ES-I3 (cell line): Measurements from ENCODE around the gene FYTTD1.
"Not testable (repeated sequence)": the region's sequence is repeated elsewhere in the genome, so short reads cannot be mapped to it uniquely, and the experiment has no call there.

ENCODE experiments used
- H3K36me3 ChIP-seq: 2 replicates; pipeline ENCODE4 v1.6.1; 2013; ENCODE audit warnings: mild to moderate bottlenecking, low read length, control low read depth, moderate library complexity; ENCODE audit not compliant: insufficient read depth
- H3K4me1 ChIP-seq: 2 replicates; pipeline ENCODE4 v1.6.1; 2013; ENCODE audit warnings: mild to moderate bottlenecking, control low read depth, low read length; ENCODE audit not compliant: insufficient read depth
- H3K9ac ChIP-seq: 2 replicates; pipeline ENCODE4 v1.6.1; 2013; ENCODE audit warnings: low read depth, mild to moderate bottlenecking, low read length, moderate library complexity
- H3K9me3 ChIP-seq: 2 replicates; pipeline ENCODE4 v1.6.1; 2013; ENCODE audit warnings: mild to moderate bottlenecking, low read length, moderate library complexity; ENCODE audit not compliant: control insufficient read depth, insufficient read depth

The FYTTD1 gene, protein sequence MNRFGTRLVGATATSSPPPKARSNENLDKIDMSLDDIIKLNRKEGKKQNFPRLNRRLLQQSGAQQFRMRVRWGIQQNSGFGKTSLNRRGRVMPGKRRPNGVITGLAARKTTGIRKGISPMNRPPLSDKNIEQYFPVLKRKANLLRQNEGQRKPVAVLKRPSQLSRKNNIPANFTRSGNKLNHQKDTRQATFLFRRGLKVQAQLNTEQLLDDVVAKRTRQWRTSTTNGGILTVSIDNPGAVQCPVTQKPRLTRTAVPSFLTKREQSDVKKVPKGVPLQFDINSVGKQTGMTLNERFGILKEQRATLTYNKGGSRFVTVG

DNA sequence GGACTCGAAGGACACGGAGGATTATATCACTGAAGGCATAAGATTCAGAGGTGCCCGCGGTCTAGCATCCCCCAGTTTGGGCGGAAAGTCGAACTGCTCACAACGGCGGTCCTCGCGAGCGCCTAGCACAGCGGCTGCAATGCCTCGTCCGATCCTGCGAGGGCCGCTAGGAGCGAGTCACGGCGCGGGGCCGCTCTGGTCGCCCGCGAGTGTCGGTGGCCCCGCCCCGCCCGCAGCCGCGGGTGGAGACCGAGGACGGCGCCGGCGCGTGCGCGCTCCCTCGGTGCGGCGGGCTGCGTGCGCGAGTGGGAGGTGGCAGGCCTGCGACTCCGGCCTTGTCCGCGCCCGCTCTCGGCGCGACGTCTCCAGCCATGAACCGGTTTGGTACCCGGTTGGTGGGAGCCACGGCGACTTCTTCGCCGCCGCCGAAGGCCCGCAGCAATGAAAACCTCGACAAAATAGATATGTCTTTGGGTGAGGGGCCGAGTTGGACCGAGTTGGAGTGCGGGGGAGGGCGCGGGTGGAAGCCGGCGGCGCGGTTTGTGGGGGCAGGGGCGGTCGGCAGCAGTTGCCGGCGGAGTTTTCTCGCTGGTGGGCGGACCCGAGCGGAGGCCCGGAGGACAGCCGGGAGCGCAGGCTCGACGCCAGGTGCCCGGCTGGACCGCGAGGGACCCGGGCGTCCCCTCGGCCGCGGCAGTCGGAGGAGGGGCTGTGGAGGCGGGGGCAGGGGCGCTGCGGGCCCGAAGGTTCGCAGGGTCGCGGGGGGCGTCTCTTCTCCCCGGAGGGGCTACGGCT lies at the start of gene FYTTD1:
Gene FYTTD1 (plus strand): TSS at position 283 of the 795 bp plus-strand sequence. CDS start 89 bp downstream, at position 372.
- H3K9me3 ChIP-seq = no peaks in the 10 kb centered on the region
- H3K36me3 ChIP-seq = no peaks in the 10 kb centered on the region
- no peaks in the 10 kb centered on the region for H3K4me1 ChIP-seq
- peak within 1 kb of the TSS; percentile 63 for H3K9ac ChIP-seq

- Histone ChIP-seq H3K36me3 (peaks cover 12% of the 10 kb centered on the region), H3K9me3 (no peaks in the 10 kb centered on the region; the same call in 1 of the 2 replicates), H3K9ac (no peak overlapping the region), H3K4me1 (no peaks in the 10 kb centered on the region)
Measured at GRCh38 chr3:197700095-197700494, 49.6 kb upstream of the FYTTD1 start.

GRCh38 chr3:197701841-197702240 lies 47.8 kb upstream of the FYTTD1 start:
- Histone ChIP-seq H3K9me3 (no peaks in the 10 kb centered on the region; the same call in 1 of the 2 replicates), H3K9ac (no peak overlapping the region), H3K4me1 (no peaks in the 10 kb centered on the region), H3K36me3 (peaks cover 8% of the 10 kb centered on the region)

- H3K36me3 ChIP-seq = peaks cover 4% of the 10 kb centered on the region
- no peaks in the 10 kb centered on the region for H3K9me3 ChIP-seq
- no peak overlapping the region for H3K9ac ChIP-seq
- 0 out of 2 replicates have a peak, but pooled peaks cover under 1% of the 10 kb centered on the region for H3K4me1 ChIP-seq
Measured at GRCh38 chr3:197706658-197707057, 43.0 kb upstream of the FYTTD1 start.

DNA sequence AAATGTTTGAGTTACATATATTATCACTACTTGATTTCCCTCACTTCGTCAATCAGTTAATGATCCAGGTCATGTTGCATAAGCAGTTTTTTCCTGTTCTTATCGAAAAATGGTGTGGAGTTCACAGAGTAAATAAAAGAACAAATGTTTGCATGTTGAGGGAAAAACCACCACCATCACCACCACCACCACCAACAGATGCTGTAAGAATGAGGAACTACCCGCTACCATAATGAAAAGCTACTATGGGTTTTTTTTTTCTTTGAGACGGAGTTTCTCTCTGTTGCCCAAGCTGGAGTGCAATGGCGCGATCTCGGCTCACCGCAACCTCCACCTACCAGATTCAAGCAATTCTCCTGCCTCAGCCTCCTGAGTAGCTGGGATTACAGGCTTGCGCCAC lies 40.5 kb upstream of the FYTTD1 start:
- Histone ChIP-seq H3K4me1 (peaks cover 10% of the 10 kb centered on the region; the same call in 1 of the 2 replicates), H3K36me3 (no peaks in the 10 kb centered on the region), H3K9ac (no peak overlapping the region), H3K9me3 (no peaks in the 10 kb centered on the region)

GRCh38 chr3:197710965-197711364 lies 38.7 kb upstream of the FYTTD1 start:
- H3K4me1 ChIP-seq, H3K36me3 ChIP-seq, H3K9ac ChIP-seq, H3K9me3 ChIP-seq: not testable (repeated sequence)

GRCh38 chr3:197711973-197712707 lies 37.5 kb upstream of the FYTTD1 start:
- no peaks in the 10 kb centered on the region; the same call in 1 of the 2 replicates for H3K36me3 ChIP-seq
- peak overlapping the region; percentile 44 for H3K9ac ChIP-seq
- H3K4me1 ChIP-seq = peaks cover 10% of the 10 kb centered on the region; the same call in 1 of the 2 replicates
- no peaks in the 10 kb centered on the region for H3K9me3 ChIP-seq

DNA sequence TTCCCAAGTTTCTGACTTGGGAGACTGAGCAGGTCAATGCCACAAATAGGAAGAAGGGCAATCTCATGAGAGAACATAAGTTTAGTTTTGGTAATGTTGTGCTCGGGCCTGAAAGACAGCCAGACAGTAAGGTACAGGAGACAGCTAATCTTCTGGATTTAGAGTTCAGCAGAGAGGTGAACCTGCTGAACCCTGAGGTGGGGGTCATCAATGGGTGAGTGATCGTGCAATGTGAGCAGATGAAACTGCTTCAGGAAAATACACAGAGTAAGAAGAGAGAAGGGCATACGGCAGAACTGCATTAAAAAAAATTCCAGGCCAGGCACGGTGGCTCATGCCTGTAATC lies 36.2 kb upstream of the FYTTD1 start:
- Histone ChIP-seq H3K9me3 (no peaks in the 10 kb centered on the region), H3K4me1 (peaks cover 10% of the 10 kb centered on the region; the same call in 1 of the 2 replicates), H3K9ac (no peak overlapping the region), H3K36me3 (no peaks in the 10 kb centered on the region; the same call in 1 of the 2 replicates)

DNA sequence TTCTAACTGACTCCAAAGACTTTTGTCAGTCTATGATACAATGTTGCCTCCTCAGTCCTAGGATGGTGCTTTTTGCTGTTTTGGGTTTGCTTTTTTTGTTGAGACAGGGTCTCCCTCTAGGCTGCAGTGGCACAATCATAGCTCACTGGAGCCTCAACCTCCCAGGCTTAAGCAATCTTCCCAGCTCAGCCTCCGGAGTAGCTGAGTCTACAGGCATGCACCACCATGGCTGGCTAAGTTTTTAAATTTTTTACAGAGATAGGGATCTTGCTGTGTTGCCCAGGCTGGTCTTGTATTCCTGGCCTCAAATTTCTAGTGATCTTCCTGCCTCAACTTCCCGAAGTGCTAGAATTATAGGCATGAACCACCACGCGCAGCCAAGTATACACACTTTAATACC lies 35.4 kb upstream of the FYTTD1 start:
- Histone ChIP-seq H3K9me3 (no peaks in the 10 kb centered on the region), H3K4me1 (peaks cover 10% of the 10 kb centered on the region; the same call in 1 of the 2 replicates), H3K36me3 (no peaks in the 10 kb centered on the region; the same call in 1 of the 2 replicates), H3K9ac (no peak overlapping the region)

GRCh38 chr3:197718891-197719290 lies 30.8 kb upstream of the FYTTD1 start:
- H3K9me3 ChIP-seq = 0 out of 2 replicates have a peak, but pooled peaks cover 3% of the 10 kb centered on the region
- no peaks in the 10 kb centered on the region; the same call in 1 of the 2 replicates for H3K36me3 ChIP-seq
- H3K4me1 ChIP-seq = no peaks in the 10 kb centered on the region
- H3K9ac ChIP-seq = no peak overlapping the region

DNA sequence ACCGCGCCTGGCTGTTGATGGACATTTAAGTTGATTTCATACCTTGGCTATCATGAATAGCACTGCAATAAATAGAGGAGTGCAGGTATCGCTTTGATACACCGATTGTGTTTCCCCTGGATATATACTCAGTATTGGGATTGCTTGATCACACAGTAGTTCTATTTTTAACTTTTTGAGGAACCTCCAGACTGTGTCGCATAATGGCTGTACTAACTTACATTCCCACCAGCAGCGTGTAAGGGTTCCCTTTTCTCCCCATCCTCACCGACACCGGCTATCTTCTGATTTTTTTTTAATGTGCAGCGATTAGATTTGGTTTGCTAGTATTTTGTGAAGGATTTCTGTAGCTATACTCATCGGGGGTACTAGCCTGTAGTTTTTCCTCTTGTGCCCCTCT lies 29.0 kb upstream of the FYTTD1 start:
- H3K9me3 ChIP-seq = 0 out of 2 replicates have a peak, but pooled peaks cover 3% of the 10 kb centered on the region
- no peaks in the 10 kb centered on the region; the same call in 1 of the 2 replicates for H3K36me3 ChIP-seq
- H3K9ac ChIP-seq = no peak overlapping the region
- H3K4me1 ChIP-seq = no peaks in the 10 kb centered on the region

DNA sequence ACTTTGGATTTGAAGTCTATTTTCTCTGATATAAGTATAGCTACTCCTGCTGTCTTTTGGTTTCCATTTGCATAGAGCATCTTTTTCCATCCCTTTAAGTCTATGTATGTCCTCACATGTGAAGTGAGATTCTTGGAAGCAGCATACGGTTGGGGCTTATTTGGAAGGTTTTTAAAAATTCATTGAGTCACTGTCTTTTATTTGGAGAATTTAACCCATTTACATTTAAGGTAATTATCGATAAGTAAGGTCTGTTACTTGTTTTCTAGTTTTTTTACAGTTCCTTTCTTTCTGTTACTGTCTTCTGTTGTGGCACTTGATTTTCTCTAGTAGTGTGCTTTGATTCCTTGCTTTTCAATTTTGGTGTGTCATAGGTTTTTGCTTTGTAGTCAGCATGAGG lies 26.9 kb upstream of the FYTTD1 start:
- 0 out of 2 replicates have a peak, but pooled peaks cover 3% of the 10 kb centered on the region for H3K9me3 ChIP-seq
- H3K9ac ChIP-seq = no peak overlapping the region
- H3K4me1 ChIP-seq = no peaks in the 10 kb centered on the region
- H3K36me3 ChIP-seq = no peaks in the 10 kb centered on the region

DNA sequence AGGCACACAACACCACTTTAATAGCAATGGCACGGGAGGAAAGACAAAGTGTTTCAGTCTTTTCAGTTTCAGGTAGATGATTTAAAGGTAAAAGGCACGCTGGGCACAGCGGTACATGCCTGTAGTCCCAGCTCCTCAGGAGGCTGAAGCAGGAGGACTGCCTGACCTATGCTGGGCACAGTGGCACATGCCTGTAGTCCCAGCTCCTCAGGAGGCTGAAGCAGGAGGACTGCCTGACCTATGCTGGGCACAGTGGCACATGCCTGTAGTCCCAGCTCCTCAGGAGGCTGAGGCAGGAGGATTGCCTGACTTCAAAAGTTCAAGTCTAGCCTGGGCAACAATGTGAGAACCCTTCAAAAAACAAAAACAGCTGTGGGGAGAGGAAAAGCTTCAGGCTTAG lies 21.8 kb upstream of the FYTTD1 start:
- not testable (repeated sequence) for H3K4me1 ChIP-seq, H3K9ac ChIP-seq, H3K9me3 ChIP-seq, H3K36me3 ChIP-seq

GRCh38 chr3:197728487-197728886 lies 21.2 kb upstream of the FYTTD1 start:
- peaks cover 3% of the 10 kb centered on the region; the same call in 1 of the 2 replicates for H3K9me3 ChIP-seq
- no peak overlapping the region for H3K9ac ChIP-seq
- H3K36me3 ChIP-seq = no peaks in the 10 kb centered on the region
- no peaks in the 10 kb centered on the region for H3K4me1 ChIP-seq
